SU-DHL-6 (cell line): Measurements from ENCODE around the gene CARHSP1.
"Not testable (repeated sequence)": the region's sequence is repeated elsewhere in the genome, so short reads cannot be mapped to it uniquely, and the experiment has no call there.

Experiments used
- EZH2phosphoT487 ChIP-seq: fragments of 200-600 bp; sonication (generic), shearing (Covaris generic); conservative IDR thresholded peaks from 2 replicates; pipeline ENCODE4 v1.6.1; 2018; ENCODE audit warnings: mild to moderate bottlenecking, antibody characterized with exemption, low read length, moderate library complexity, mixed read lengths
- TF ChIP-seq, protein P1 (sequence below): fragments of 200-600 bp; sonication (generic); IDR thresholded peaks from one replicate; pipeline ENCODE4 v1.5.1; 2017; ENCODE audit warnings: antibody characterized with exemption, mild to moderate bottlenecking, low read length, moderate library complexity; ENCODE audit not compliant: insufficient read depth, poor library complexity, severe bottlenecking

DNA sequence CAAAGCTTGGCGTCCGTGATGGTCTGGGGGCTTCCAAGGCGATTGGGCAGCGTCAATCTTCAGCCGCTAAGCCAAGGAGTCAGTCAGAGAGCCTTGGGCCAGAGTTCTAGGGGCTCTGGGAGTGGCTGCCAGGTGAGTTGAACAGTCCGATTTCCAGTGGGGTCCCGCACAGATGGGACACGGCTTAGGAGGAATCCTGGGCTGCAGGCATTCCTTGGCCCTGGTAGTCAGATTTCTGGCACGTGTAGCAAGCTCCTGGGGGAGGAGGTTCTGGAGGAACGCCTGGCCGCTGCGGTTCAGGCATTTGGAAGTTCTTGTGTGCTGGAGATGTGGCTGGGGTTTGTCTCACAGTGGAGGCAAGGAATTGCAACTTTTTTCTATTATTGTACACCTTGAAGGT lies 25.5 kb downstream of the CARHSP1 start:
- TF ChIP-seq, protein P1, sequence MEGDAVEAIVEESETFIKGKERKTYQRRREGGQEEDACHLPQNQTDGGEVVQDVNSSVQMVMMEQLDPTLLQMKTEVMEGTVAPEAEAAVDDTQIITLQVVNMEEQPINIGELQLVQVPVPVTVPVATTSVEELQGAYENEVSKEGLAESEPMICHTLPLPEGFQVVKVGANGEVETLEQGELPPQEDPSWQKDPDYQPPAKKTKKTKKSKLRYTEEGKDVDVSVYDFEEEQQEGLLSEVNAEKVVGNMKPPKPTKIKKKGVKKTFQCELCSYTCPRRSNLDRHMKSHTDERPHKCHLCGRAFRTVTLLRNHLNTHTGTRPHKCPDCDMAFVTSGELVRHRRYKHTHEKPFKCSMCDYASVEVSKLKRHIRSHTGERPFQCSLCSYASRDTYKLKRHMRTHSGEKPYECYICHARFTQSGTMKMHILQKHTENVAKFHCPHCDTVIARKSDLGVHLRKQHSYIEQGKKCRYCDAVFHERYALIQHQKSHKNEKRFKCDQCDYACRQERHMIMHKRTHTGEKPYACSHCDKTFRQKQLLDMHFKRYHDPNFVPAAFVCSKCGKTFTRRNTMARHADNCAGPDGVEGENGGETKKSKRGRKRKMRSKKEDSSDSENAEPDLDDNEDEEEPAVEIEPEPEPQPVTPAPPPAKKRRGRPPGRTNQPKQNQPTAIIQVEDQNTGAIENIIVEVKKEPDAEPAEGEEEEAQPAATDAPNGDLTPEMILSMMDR, result not testable (repeated sequence)
- TF ChIP-seq EZH2phosphoT487, result not testable (repeated sequence)
